Stimulated activated naive B cell treated with anti-CD40 and anti-IgM and Interleukin-4, amounts not matched to agents 10 μg/mL and 1 μg/mL and 100 μg/mL, for 72 hours (primary cell): ENCODE data around the gene UGT2B17.

Experiments used
- ATAC-seq, 2 donors: fragments of 150-1000 bp; cut with Tn5 transposase; replicated peaks; 2 replicates each; pipeline ENCODE4 v1.10.0; 2021; ENCODE audit warnings: moderate library complexity in 1 of 2
- DNase-seq: peaks from one replicate; pipeline ENCODE4 v3.0.0; 2021
- H3K27ac Mint-ChIP-seq: one replicate; pipeline ENCODE4 v1.8.0; 2022; ENCODE audit warnings: mild to moderate bottlenecking, mixed read lengths
- H3K27me3 Mint-ChIP-seq, 2 donors: one replicate each; pipeline ENCODE4 v1.8.0; 2022; ENCODE audit warnings: mixed read lengths in 2 of 2
- H3K36me3 Mint-ChIP-seq, 2 donors: one replicate each; pipeline ENCODE4 v1.8.0; 2022; ENCODE audit warnings: mixed read lengths in 2 of 2, mild to moderate bottlenecking in 1 of 2
- H3K4me1 Mint-ChIP-seq, 2 donors: one replicate each; pipeline ENCODE4 v1.8.0; 2022; ENCODE audit warnings: mixed read lengths in 2 of 2, mild to moderate bottlenecking in 1 of 2
- H3K4me3 Mint-ChIP-seq, 2 donors: one replicate each; pipeline ENCODE4 v1.8.0; 2022; ENCODE audit warnings: mild to moderate bottlenecking in 2 of 2, mixed read lengths in 2 of 2, moderate library complexity in 1 of 2
- H3K9me3 Mint-ChIP-seq, 2 donors: one replicate each; pipeline ENCODE4 v1.8.0; 2022; ENCODE audit warnings: mixed read lengths in 2 of 2, mild to moderate bottlenecking in 1 of 2

The UGT2B17 gene

DNA sequence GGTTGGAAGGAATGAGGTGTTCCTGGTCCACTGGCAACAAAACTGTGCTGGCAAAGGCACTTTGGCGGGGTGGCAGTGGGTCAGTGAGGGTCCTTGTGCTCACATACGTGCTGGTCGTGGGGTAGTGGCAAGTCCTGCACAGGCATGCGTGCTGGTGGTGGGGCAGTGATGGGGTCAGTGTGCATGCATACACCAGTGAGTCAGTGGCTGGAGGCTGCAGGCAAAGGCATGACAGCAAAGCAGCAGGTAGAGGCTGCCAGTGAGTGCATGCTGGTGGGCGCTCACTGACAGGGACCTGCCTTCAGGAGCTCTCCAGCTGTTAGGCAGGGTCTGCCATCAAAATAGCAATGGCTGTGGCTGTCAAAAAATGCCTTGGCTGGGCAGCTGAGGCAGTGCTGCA lies 86.8 kb downstream of the UGT2B17 start:
- H3K4me3 Mint-ChIP-seq: no peak overlapping the region
- H3K4me1 Mint-ChIP-seq: peaks cover under 1 to 6% of the 10 kb centered on the region in 2 donors
- ATAC-seq: peak in 1 of 2 donors; percentile 31

More for the DNA sequence above, 86.8 kb downstream of the UGT2B17 start:
- DNase-seq: no peak
- no peak overlapping the region for H3K27ac Mint-ChIP-seq
- H3K27me3 Mint-ChIP-seq: no peaks in the 10 kb centered on the region
- no peaks in the 10 kb centered on the region for H3K36me3 Mint-ChIP-seq
- H3K9me3 Mint-ChIP-seq: no peaks in the 10 kb centered on the region
